ENCODE data around the gene SLMAP. TPM values are rescaled to one million over a fixed set of nuclear protein-coding genes. Genes with fewer than 3 reads are reported as not detected.
"Not testable (repeated sequence)": the region's sequence is repeated elsewhere in the genome, so short reads cannot be mapped to it uniquely, and the experiment has no call there.

SLMAP gene
- total and polyA plus RNA-seq, 2 experiments from 2014 or later = 32.1 to 73.0 TPM

DNA sequence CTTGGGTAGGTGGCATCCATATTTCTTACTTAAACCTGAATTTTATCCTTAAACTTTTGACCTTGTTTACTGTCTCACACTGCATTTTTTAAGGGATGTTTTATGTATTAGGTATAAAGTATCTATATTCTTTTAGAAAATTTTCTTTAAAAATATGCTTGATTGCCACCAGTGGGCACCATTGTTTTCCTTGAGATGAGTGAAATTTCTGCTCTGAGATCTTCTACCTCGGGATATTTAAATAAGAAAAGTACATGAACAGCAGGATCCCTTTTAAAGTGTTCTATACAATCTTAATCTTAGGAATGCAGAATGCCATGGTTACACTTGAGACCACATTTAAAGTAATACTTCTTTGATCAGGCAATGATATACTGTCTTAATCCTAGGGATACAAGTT lies 108.7 kb downstream of the SLMAP start:
- Histone ChIP-seq H3K4me1 (ENCODE audit: insufficient read depth) (no peaks in the 10 kb centered on the region), H3K27ac (ENCODE audit: low read depth) (no peak overlapping the region), H3K36me3 (ENCODE audit: insufficient read depth) (no peaks in the 10 kb centered on the region; the same call in 1 of the 2 replicates), H2AFZ (no peak overlapping the region), H3K27me3 (ENCODE audit: insufficient read depth) (no peaks in the 10 kb centered on the region), H3K4me2 (no peak overlapping the region), H3K9me2 (ENCODE audit: insufficient read depth) (no peaks in the 10 kb centered on the region), H4K20me1 (replicated peaks; ENCODE audit: insufficient read depth) (0 out of 2 replicates have a peak, but pooled peaks cover 4% of the 10 kb centered on the region), H3K79me2 (replicated peaks; ENCODE audit: insufficient read depth) (no peaks in the 10 kb centered on the region), H3F3A (replicated peaks; ENCODE audit: low read depth) (no peaks in the 10 kb centered on the region), H3K4me3 (no peak overlapping the region)
- peaks cover 32% of the 10 kb centered on the region for H3K36me3 Mint-ChIP-seq (ENCODE audit: low read depth)
- ATAC-seq = no peak
- peak overlapping the region; percentile 61; the same call in 1 of the 2 replicates for H3K27ac Mint-ChIP-seq
- TF ChIP-seq POLR2AphosphoS5 (IDR thresholded peaks at IDR 0.05; ENCODE audit: low read depth) (no peak), JUNB (IDR thresholded peaks at IDR 0.05; ENCODE audit: unreplicated experiment) (no peak)
- TF ChIP-seq, protein P1, sequence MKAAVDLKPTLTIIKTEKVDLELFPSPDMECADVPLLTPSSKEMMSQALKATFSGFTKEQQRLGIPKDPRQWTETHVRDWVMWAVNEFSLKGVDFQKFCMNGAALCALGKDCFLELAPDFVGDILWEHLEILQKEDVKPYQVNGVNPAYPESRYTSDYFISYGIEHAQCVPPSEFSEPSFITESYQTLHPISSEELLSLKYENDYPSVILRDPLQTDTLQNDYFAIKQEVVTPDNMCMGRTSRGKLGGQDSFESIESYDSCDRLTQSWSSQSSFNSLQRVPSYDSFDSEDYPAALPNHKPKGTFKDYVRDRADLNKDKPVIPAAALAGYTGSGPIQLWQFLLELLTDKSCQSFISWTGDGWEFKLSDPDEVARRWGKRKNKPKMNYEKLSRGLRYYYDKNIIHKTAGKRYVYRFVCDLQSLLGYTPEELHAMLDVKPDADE (IDR thresholded peaks at IDR 0.05) = no peak
- TF ChIP-seq, protein P2, sequence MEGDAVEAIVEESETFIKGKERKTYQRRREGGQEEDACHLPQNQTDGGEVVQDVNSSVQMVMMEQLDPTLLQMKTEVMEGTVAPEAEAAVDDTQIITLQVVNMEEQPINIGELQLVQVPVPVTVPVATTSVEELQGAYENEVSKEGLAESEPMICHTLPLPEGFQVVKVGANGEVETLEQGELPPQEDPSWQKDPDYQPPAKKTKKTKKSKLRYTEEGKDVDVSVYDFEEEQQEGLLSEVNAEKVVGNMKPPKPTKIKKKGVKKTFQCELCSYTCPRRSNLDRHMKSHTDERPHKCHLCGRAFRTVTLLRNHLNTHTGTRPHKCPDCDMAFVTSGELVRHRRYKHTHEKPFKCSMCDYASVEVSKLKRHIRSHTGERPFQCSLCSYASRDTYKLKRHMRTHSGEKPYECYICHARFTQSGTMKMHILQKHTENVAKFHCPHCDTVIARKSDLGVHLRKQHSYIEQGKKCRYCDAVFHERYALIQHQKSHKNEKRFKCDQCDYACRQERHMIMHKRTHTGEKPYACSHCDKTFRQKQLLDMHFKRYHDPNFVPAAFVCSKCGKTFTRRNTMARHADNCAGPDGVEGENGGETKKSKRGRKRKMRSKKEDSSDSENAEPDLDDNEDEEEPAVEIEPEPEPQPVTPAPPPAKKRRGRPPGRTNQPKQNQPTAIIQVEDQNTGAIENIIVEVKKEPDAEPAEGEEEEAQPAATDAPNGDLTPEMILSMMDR (conservative IDR thresholded peaks at IDR 0.05; ENCODE audit: low read depth in 2 of 2) = peak; percentile 29 to 48; a peak in 3 of 4 replicates
- TF ChIP-seq, protein P3, sequence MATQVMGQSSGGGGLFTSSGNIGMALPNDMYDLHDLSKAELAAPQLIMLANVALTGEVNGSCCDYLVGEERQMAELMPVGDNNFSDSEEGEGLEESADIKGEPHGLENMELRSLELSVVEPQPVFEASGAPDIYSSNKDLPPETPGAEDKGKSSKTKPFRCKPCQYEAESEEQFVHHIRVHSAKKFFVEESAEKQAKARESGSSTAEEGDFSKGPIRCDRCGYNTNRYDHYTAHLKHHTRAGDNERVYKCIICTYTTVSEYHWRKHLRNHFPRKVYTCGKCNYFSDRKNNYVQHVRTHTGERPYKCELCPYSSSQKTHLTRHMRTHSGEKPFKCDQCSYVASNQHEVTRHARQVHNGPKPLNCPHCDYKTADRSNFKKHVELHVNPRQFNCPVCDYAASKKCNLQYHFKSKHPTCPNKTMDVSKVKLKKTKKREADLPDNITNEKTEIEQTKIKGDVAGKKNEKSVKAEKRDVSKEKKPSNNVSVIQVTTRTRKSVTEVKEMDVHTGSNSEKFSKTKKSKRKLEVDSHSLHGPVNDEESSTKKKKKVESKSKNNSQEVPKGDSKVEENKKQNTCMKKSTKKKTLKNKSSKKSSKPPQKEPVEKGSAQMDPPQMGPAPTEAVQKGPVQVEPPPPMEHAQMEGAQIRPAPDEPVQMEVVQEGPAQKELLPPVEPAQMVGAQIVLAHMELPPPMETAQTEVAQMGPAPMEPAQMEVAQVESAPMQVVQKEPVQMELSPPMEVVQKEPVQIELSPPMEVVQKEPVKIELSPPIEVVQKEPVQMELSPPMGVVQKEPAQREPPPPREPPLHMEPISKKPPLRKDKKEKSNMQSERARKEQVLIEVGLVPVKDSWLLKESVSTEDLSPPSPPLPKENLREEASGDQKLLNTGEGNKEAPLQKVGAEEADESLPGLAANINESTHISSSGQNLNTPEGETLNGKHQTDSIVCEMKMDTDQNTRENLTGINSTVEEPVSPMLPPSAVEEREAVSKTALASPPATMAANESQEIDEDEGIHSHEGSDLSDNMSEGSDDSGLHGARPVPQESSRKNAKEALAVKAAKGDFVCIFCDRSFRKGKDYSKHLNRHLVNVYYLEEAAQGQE (IDR thresholded peaks at IDR 0.05; ENCODE audit: unreplicated experiment) = no peak
- H3K4me3 Mint-ChIP-seq = no peak overlapping the region
- DNase-seq (ENCODE audit: low spot score) = peak; percentile 36
- H3K4me1 Mint-ChIP-seq = peaks cover 4% of the 10 kb centered on the region; the same call in 1 of the 3 replicates
- no peaks in the 10 kb centered on the region for H3K9me3 Mint-ChIP-seq
- no peaks in the 10 kb centered on the region for H3K27me3 Mint-ChIP-seq (ENCODE audit: insufficient read depth, low read depth, poor library complexity)

DNA sequence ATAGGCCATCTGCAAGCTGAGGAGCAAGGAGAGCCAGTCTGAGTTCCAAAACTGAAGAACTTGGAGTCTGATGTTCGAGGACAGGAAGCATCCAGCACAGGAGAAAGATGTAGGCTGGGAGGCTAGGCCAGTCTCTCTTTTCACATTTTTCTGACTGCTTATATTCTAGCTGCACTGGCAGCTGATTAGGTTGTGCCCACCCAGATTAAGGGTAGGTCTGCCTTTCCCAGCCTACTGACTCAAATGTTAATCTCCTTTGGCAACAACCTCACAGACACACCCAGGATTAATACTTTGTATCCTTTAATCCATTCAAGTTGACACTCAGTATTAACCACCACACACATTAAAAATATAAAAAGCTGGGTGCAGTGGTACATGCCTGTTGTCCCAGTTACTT lies 113.0 kb downstream of the SLMAP start:
- not testable (repeated sequence) for H3K4me3 Mint-ChIP-seq; H3K27ac ChIP-seq (ENCODE audit: low read depth); DNase-seq (ENCODE audit: low spot score); H3K27ac Mint-ChIP-seq; H3K36me3 ChIP-seq (ENCODE audit: insufficient read depth); ATAC-seq; H3K27me3 Mint-ChIP-seq (ENCODE audit: insufficient read depth, low read depth, poor library complexity); H3K27me3 ChIP-seq (ENCODE audit: insufficient read depth); H3F3A ChIP-seq (replicated peaks; ENCODE audit: low read depth); H3K9me2 ChIP-seq (ENCODE audit: insufficient read depth); H3K4me3 ChIP-seq; H3K79me2 ChIP-seq (replicated peaks; ENCODE audit: insufficient read depth); H3K4me1 Mint-ChIP-seq; H4K20me1 ChIP-seq (replicated peaks; ENCODE audit: insufficient read depth); H3K4me1 ChIP-seq (ENCODE audit: insufficient read depth); H3K9me3 Mint-ChIP-seq; H2AFZ ChIP-seq; H3K4me2 ChIP-seq
- H3K36me3 Mint-ChIP-seq (ENCODE audit: low read depth) = peaks cover 22% of the 10 kb centered on the region
